ENCODE results near the gene GDNF. TPM values are rescaled to one million over a fixed set of nuclear protein-coding genes. Genes with fewer than 3 reads are reported as not detected.

GDNF gene
- total RNA-seq, 1 donor from 2014 or later, result 0.65 TPM

- no peak for DNase-seq (ENCODE audit: low read depth, low spot score)
- H3K27ac Mint-ChIP-seq (ENCODE audit: unreplicated experiment), result no peak overlapping the region
- H3K36me3 Mint-ChIP-seq (ENCODE audit: low read depth), result no peaks in the 10 kb centered on the region
- H3K9me3 Mint-ChIP-seq, result no peaks in the 10 kb centered on the region
- peaks cover 20% of the 10 kb centered on the region for H3K4me1 Mint-ChIP-seq
- no peak for TF ChIP-seq CTCF (conservative IDR thresholded peaks at IDR 0.05)
- H3K27me3 Mint-ChIP-seq (ENCODE audit: low read depth), result no peaks in the 10 kb centered on the region
- H3K4me3 Mint-ChIP-seq, result no peak overlapping the region
These were observed 23.5 kb downstream of the GDNF start for GRCh38 chr5:37816331-37816730.

- peaks cover 20% of the 10 kb centered on the region for H3K4me1 Mint-ChIP-seq
- no peaks in the 10 kb centered on the region for H3K9me3 Mint-ChIP-seq
- H3K4me3 Mint-ChIP-seq, result no peak overlapping the region
- no peak for TF ChIP-seq CTCF (conservative IDR thresholded peaks at IDR 0.05)
- H3K27me3 Mint-ChIP-seq (ENCODE audit: low read depth), result no peaks in the 10 kb centered on the region
- no peaks in the 10 kb centered on the region for H3K36me3 Mint-ChIP-seq (ENCODE audit: low read depth)
- H3K27ac Mint-ChIP-seq (ENCODE audit: unreplicated experiment), result peak overlapping the region; percentile 85
- DNase-seq (ENCODE audit: low read depth, low spot score), result no peak
These were observed 23.9 kb downstream of the GDNF start for GRCh38 chr5:37815913-37816312.

GRCh38 chr5:37814699-37815098 lies 25.1 kb downstream of the GDNF start:
- Mint-ChIP-seq H3K27me3 (ENCODE audit: low read depth) (no peaks in the 10 kb centered on the region), H3K4me3 (no peak overlapping the region), H3K36me3 (ENCODE audit: low read depth) (no peaks in the 10 kb centered on the region), H3K9me3 (no peaks in the 10 kb centered on the region), H3K4me1 (peaks cover 20% of the 10 kb centered on the region), H3K27ac (ENCODE audit: unreplicated experiment) (no peak overlapping the region)
- DNase-seq (ENCODE audit: low read depth, low spot score), result no peak
- no peak for TF ChIP-seq CTCF (conservative IDR thresholded peaks at IDR 0.05)

GRCh38 chr5:37812365-37812764 lies 27.5 kb downstream of the GDNF start:
- no peaks in the 10 kb centered on the region for H3K27me3 Mint-ChIP-seq (ENCODE audit: low read depth)
- DNase-seq (ENCODE audit: low read depth, low spot score), result no peak
- H3K36me3 Mint-ChIP-seq (ENCODE audit: low read depth), result no peaks in the 10 kb centered on the region
- H3K27ac Mint-ChIP-seq (ENCODE audit: unreplicated experiment), result no peak overlapping the region
- H3K9me3 Mint-ChIP-seq, result peaks cover 3% of the 10 kb centered on the region
- TF ChIP-seq CTCF (conservative IDR thresholded peaks at IDR 0.05), result no peak
- no peak overlapping the region for H3K4me3 Mint-ChIP-seq
- H3K4me1 Mint-ChIP-seq, result peaks cover 20% of the 10 kb centered on the region

- Mint-ChIP-seq H3K27me3 (ENCODE audit: low read depth) (no peaks in the 10 kb centered on the region), H3K9me3 (peaks cover 3% of the 10 kb centered on the region), H3K4me1 (peaks cover 16% of the 10 kb centered on the region), H3K36me3 (ENCODE audit: low read depth) (no peaks in the 10 kb centered on the region), H3K4me3 (no peak overlapping the region), H3K27ac (ENCODE audit: unreplicated experiment) (no peak overlapping the region)
- no peak for TF ChIP-seq CTCF (conservative IDR thresholded peaks at IDR 0.05)
- no peak for DNase-seq (ENCODE audit: low read depth, low spot score)
These were observed 28.0 kb downstream of the GDNF start for GRCh38 chr5:37811866-37812265.

- no peak for DNase-seq (ENCODE audit: low read depth, low spot score)
- peaks cover 3% of the 10 kb centered on the region for H3K9me3 Mint-ChIP-seq
- H3K36me3 Mint-ChIP-seq (ENCODE audit: low read depth), result no peaks in the 10 kb centered on the region
- no peak for TF ChIP-seq CTCF (conservative IDR thresholded peaks at IDR 0.05)
- H3K4me3 Mint-ChIP-seq, result no peak overlapping the region
- H3K4me1 Mint-ChIP-seq, result peaks cover under 1% of the 10 kb centered on the region
- H3K27ac Mint-ChIP-seq (ENCODE audit: unreplicated experiment), result no peak overlapping the region
- no peaks in the 10 kb centered on the region for H3K27me3 Mint-ChIP-seq (ENCODE audit: low read depth)
These were observed 29.5 kb downstream of the GDNF start for GRCh38 chr5:37810311-37810710.

Data from neural crest cell (in vitro differentiated cells).